Hematopoietic multipotent progenitor cell treated with erythropoietin and hydrocortisone succinate and interleukin-3 and kit ligand, for 6 days (in vitro differentiated cells): ENCODE results near the gene CD8B.

Experiments used
- DNase-seq: peaks from one replicate; pipeline ENCODE4 v3.0.0-alpha.2; 2015

Gene CD8B

DNA sequence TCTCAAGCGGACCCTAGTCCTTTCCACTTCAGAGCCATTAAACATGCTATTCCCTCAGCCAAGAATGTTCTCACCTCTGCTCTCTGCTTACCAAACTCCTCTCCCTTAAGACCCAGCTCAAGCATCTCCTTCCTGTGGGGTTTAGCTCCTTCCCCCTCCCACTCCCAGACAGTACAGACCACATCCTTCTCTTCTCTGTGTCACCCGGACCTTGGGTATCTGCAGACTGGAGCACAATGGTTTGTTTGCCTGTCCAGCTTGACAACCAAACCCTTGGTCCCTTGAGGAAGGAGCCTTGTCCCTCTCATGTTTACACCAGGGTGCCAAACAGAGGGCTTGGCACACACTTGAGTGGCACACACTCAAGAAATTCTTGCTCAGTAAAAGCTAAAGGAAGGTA, 66.8 kb downstream of the CD8B start:
- DNase-seq: no peak

DNA sequence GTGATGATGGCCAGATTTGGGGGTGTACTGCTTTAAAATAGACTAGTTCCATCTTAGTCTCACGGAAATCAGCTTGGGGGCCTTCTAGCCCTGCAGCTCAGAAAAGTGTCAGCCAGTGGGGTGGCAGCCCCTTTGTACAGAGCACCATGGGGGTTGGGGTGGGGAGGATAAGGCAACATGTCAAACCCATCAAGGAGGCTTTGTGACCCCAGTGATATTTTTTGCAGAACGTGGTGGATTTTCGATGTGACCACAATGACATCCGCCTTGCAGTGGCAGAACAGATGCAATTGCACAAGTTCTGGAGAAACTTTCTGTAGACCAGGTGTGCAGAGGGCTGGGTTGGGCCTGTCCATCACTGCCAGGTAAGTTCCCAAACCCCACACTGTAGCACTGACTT, 67.9 kb downstream of the CD8B start:
- no peak for DNase-seq

DNA sequence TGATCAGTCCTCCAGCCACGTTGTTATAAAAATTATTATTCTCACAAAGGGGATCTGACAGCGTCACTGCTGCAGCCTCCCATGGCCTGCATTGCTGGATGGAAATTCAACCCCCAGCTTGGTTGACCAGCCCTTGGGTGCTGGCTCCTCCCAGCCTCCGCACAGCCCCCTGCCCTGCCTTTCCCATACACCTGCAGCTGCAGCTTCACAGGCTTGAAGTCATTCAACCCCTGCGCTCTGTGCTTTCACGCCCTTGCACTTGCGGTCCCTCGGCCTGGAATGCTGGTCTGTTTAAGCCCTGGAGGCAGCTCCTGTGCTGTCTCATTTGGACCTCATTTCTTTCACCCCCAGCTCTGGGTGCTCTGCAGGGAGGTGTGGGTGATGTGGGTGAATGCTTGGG, 70.1 kb downstream of the CD8B start:
- no peak for DNase-seq

DNA sequence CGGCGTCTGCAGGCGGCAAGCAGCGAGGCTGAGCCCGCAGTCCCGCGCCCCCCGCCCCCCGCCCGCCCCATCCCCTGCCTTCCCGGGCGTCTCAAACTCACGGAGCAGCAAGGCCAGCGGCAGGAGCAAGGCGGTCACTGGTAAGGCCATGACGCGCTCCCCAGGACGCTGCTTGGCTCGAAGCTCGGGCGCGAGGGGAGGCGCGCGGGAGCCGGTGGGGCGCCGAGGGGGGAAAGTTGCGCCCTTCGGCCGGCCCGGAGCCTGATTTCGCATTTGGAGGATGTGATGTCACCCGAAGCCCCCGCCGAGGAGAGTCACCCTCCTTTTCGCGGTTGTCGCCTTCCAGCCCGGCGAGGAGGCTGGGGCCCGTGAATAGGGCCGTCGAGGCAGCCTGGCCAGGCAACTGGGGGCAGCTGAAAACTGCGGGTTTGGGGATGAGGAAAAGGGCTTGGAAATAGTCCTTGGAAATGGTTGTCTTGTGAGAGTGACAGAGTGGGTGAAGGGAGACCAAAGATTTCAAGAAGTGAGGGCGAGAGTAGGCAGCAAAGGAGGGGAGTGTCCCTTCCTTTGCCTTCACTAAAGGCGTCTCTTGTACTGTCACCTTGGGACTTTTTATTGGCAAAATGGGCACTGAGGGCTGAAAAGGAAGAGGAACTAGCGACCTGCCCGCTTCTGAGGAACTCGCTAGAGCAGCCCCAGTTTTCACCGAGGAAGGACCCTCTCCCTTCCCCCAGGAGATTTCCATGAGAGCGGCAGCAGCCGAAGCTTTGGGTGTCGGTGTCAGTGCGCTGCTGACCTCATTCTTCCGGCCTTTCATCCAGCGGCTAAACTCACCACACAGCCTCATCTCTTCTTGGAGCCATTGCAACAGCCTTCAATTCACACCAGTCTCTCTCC, 70.8 kb downstream of the CD8B start, which contains the start of gene CD8A:
Gene CD8A, minus strand, starts transcription at position 238 of the 897 bp plus-strand sequence. Its CDS starts 88 bp downstream, at position 150.
- DNase-seq: peak; percentile 39

DNA sequence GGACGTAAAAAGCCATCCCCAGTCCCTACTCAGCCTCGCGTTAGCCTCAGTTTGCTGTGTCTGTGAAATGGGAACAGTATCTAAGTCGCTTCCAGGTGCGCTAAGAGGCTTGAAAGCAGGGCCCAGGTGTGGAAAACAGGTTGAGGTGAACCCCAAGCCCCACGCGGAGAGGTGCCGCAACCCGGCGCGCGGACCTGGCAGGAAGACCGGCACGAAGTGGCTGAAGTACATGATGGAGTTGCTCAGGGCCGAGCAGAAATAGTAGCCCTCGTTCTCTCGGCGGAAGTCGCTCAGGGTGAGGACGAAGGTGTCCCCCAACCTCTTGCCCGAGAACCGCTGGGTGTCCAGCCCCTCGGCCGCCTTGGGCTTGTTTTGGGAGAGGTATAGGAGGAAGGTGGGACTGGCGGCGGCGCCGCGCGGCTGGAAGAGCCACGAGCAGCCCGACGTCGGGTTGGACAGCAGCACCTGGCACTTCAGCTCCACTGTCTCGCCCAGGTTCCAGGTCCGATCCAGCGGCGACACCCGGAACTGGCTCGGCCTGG, 71.5 kb downstream of the CD8B start:
- DNase-seq: no peak

DNA sequence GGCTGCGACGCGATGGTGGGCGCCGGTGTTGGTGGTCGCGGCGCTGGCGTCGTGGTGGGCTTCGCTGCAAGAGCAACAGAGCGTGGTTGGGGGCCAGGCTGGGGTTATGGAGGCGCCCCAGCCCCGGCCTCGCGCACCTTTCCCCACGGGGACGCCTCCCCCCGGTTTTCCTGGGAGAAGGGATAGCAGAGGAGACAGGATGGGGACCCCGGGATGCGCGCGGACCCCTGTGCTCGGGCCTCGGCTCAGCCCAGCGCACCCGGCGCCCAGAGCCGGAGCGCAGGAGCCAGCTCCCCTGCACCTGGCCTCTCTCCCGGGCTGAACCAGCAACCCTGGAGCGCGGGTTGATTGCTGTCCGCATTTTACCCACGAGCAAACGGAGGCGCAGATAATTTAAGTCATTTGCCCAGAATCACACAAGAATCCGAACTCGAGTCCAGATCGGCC, 72.0 kb downstream of the CD8B start:
- DNase-seq: no peak

DNA sequence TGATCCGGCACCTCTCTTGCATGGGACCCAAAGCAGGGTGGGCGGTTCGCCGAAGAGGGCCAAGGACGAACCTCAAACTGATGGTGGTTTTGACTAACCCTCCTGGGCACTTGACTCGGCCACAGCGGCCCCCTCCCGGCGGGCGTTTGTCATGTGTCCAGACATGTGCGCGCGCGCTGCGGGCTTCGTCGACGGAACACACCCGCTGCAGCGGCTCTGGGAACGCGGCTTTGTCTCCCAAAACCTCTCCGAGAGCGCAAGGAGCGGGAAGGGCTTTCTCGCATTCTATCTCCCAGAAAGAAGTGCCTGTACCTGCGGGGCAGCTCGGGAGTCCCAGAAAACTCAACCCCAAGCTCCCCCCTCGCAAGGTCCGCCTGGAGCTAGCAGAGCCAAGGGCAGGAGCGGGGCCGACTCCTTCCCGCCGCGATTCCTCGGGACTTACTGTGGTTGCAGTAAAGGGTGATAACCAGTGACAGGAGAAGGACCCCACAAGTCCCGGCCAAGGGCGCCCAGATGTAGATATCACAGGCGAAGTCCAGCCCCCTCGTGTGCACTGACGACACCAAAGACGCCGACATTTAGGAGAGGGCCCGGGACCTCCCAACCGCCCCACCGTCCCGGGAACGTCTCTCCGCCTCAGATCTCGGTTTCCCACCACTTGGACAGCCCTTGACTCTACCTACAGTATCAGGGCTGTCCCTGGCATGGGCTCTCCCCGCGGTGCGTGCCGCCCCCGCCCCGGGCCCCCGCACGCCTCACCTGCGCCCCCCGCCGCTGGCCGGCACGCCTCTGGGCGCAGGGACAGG, 72.6 kb downstream of the CD8B start:
- DNase-seq: peak; percentile 18

DNA sequence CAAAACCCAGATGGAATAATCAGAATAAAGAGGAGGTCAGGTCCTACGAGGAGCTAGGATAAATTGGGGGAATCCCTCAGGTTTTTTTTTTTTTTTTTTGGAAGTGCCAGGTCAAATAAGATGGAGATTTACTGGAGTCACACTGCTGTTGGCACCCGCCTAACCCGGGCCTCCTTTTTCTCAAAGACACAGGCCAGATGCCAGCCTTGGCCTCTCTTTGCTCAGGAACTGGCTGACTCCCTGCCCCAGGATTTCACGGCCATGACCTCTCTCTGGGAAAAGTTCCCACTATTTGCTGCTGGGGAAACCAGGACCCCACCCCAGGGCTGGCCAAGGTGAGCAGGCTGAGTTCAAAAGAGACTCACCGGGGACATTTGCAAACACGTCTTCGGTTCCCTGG, 73.5 kb downstream of the CD8B start:
- no peak for DNase-seq

DNA sequence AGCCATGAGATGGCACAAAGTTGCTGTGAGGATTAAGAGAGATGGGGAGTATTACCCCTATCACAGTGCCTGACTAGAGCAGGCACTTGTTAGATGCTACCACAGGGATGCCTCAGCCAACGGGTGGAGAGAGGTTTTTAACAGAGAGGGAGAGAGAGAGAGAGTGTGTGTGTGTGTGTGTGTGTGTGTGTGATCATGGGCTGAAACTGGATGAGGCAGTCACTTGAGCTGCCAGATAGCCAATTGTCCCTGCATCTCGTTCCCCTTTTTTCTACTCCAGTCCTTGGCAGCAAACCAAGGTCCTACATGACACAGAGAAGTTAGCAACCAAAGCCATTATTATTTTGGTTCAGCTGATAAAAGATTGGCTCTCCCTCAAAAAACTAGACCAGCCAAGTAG, 74.0 kb downstream of the CD8B start:
- peak; percentile 53 for DNase-seq

DNA sequence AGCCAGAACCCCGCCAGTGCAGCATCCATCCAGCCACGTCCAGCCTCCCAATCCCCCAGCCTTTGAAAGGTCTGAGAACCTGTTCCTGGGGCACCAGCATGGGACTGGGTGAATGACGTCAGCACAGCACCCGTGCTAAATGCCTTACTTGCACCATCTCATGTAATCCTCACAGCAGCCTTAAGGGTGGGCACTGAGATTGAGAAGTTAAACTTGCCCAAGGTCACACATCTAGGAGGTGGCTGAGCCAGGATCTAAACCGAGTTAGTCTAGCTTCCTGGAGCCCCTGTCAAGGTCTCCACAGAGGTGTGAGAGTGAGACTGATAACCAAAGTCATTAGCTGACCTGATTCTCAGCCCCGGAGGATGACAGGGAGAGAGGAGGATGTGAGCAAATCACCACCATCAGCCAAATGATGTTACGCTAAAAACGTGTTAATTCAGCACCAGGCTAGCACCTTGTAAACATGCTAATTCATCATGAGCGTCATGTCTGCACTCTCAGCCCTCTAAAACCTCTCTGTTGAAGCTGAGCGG, 75.6 kb downstream of the CD8B start:
- DNase-seq: no peak

DNA sequence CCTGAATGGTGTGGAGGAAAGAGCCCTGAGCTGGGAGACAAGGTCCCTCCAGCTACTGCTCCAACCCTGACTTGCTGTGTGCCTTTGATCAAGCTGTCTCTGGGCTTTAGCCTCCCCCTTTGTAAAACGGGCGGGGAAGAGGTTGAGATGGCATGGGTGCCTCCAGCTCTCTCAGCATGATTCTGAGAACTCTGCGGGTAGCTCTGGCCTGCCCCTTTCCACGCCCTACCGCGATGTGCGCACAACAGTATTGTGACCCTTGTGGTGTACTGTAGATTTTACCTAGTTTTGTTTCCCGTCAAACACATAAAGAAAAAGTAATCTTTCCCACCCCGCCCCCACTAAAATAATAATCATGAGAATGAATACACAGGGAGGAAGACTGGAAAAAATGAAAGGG, 76.2 kb downstream of the CD8B start:
- DNase-seq: no peak

DNA sequence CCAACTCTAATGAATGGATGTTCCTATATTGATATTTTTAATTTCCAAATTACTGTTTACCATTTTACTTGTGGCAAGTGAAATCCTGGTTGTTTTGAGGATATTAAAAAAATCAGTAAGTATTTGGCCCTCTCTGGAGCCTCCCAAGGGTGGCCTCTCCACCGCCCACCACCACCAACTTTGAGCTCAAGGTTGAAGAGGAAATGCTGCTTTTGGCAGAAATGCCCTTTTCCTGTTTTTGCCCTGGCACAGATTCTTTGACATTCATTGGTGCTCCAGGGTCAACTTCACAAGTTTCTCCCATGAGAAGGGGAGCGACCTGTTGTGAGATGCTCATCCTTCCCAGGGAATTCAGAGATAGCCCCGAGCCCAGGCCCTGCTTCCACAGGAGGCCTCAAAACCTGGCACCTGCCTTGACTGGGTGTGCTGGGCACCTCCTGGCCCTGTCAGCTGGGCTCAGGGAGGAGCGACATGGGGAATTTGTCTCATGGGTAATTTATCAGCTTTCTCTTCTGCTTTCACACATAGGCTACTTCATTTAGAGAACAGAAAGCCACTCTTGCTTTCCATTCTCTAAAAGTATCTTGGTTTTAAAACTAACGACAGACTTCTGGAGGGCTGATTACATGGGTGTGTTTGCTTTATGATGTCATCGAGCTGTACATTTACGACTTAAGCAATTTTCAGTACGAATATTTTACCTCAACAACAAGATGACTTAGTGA, 77.9 kb downstream of the CD8B start:
- DNase-seq: no peak

DNA sequence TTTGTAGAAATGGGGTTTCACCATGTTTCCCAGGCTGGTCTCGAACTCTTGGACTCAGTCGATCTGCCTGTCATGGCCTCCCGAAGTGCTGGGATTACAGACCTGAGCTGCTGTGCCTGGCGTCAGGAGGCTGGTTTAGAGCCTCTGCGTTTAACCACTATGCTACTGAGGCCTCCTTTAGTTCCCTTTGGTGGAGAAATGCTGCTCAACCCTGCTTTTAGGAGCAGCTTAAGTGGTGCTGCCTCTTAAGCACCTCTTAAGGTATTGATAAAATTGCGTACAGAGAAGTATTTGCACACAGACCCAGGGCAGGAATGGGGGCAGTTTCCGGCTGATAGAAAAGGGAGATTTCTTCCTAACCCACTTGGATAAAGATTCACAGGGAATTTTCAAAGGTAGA, 78.9 kb downstream of the CD8B start:
- DNase-seq: no peak

DNA sequence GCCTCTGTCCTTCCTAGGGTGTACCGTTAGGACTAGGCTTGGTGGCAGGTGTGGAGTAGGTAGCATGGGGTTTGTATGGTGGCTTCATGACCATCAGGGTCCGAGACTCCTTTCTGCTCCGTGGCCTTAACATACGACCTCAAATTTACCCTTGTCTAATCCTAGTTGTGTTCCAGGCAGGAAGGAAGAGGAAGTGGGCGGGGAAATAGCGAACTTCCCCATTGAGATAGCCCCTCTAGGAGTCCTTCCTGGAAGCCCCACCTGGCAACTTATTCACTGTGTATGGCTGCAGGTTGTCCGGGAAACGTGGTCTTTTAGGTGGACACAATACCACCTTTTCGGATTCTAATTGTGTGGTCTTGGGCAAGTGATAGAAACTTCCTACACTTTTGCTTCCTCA, 80.3 kb downstream of the CD8B start:
- DNase-seq: no peak

DNA sequence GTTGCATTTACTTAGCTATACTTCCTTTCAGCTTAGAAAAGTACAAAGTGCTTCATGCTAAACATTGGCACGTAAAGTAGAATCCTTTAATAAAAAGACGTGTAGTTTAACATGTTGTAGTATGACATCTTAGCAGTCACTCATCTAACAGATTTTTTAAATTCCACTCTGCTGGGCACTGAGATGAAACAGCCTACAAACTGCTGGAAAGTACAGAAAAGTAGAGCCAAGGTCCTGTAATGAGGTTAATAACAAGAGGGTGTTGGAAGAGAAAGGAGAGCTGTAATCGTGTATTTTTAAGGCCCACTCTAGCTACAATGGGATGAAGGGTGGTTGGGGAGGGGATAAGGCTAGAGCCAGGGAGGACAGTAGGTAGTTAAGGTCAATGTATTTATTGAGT, 81.7 kb downstream of the CD8B start:
- DNase-seq: no peak

DNA sequence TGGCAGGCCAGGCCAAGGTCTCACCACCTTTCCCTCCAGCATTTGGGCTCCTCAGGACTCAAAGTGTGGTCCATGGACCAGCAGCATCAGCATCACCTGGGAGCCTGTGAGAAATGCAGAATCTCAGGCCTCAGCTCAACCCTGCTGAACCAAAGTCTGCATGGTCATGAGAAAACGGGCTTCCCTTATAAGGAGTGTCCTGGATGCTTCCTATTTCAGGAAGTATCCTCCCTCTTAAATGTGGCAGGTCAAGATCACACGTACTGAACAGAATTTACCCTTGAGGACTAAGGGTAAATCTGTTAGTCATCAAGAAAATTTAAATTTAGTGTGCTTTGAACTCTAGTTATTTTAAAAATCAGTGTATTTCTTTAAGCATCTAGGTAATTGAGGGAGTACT, 82.7 kb downstream of the CD8B start:
- no peak for DNase-seq

DNA sequence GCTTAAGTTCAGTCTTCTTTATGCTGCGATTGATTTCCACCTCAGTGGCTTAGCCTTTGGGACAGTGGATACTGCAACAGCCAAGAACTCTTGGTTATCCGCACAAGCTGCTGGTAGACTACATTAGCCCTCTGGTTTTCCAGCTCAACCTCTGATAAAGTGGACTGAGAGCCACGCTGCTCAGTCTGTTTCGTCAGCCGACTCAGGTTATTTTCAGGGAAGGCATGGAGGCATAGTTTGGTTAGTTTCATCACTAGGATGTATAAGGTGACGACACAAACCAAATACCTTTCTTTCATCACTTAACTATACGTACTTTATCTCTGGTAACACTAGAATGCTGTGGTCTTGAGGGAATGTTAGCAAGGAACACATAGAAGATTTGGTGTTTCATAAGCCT, 85.2 kb downstream of the CD8B start:
- DNase-seq: no peak

DNA sequence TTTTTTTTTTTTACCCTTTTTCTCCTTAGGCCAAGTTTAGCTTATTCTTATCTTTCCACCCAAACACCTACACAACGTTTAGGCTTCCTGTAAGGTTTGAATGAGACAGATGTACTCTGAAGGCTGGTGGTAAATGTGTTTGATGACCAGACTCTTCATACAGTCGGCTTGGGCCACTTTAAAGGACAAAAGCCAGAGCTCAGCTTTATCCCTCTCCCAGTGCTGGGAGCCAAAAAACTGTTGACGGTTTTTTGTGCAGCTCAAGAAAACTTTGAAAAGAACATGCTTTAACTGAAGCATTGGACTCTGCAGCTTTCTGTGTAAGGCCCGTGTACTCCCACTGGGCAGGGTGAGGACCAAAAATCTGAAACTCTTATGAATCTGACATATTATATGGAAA, 86.3 kb downstream of the CD8B start:
- DNase-seq: no peak

DNA sequence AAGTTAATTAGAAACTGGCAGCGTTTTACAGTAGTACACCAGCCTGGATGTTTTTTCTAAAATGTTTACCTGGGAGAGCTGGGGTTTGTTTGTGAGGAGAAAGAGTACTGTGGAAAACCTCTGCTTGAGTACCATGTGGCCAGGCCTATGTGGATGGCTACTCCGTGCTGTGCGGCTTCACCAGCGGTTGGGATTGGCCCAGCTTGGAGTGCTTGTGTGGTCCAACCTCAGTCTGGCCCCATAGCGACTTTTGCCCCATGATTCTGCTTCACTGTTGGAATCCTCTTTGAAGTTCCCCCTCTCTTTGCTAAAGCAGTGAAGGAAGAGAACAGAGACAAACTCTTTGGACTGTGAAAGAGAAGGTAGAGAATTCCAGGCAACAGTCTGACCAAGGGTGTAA, 86.8 kb downstream of the CD8B start:
- DNase-seq: no peak

DNA sequence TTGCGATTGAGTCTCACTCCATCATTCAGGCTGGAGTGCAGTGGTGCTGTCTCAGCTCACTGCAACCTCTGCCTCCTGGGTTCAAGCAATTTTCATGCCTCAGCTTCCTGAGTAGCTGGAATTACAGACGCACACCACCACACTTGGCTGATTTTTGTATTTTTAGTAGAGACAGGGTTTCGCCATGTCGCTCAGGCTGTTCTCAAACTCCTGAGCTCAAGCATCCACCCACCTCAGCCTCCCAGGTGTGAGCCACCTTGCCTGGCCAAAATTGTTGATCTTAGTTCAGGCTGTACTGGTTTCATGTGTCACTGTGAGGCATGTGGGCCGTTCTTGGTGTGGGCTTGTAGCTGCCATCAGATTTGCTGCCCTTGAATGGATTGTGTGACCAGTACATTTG, 89.1 kb downstream of the CD8B start:
- DNase-seq: no peak

DNA sequence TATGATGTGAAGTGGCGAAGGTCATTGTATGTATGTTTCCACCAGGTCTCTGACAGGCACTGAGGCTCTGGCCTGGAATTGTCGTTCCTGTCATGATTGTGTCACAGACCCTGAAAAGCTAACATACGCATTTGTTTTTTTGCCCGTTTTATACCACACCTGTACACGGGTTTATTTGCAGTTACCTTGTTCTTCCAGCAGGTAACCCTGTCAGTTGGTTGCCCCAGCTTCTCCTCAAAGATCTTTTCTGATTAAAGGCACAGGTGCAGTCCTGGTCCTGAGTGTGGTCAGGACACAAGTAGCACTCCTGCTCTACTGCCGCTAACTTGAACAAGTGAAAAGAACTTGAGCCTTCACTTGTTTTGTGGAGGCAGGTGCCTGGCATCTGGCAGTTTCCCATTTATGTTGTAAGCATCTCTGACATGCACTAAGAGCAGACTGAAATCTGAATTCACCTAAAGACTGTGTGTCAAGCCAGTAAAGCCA, 90.8 kb downstream of the CD8B start:
- no peak for DNase-seq

DNA sequence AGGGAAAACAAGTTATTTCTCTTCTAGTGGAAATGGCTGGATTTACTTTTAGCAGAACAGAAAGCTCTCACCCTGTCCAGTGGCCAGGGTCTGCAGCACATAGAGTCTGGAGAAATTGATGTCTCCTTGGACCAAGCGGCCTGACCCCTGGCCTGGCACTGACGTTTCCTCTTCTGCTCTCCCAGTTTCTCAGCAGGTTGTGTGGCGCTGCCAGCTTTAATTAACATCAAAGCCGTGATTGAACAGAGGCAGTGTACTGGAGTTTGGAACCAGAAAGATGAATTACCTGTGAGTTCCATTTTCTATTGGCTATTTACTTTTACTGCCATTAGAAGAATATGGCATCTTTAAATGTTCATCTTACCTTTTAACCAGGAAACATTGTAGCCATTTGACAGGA, 91.8 kb downstream of the CD8B start:
- DNase-seq: no peak
